IMR-90 (cell line): ENCODE measurements around the gene TMEM139. TPM values are rescaled to one million over a fixed set of nuclear protein-coding genes. Genes with fewer than 3 reads are reported as not detected.

Experiments used
- ATAC-seq: fragments of 200-7000 bp; cut with Tn5 transposase; 2 replicates; pipeline ENCODE4 v1.9.1; 2020; ENCODE audit warnings: low read depth, mild to moderate bottlenecking, moderate library complexity
- BruUV-seq: library from RNA; stranded (reverse); fragments of 400-500 nt; replicated peaks from 2 replicates; lab custom pipeline; 2021; lab: Mats Ljungman, UMichigan
- CTCF ChIA-PET: fragments of 300-600 bp; formaldehyde crosslinking; extraction: SDS; loops from one replicate; lab custom pipeline; 2021; ENCODE audit warnings: antibody characterized with exemption; lab: Yijun Ruan, JAX
- POLR2A ChIA-PET: fragments of 300-600 bp; sonication (Branson Sonifier 250); formaldehyde crosslinking; loops from one replicate; lab custom pipeline; 2022; ENCODE audit warnings: antibody characterized with exemption; ENCODE audit not compliant: unreplicated experiment; lab: Charles Lee
- DNase-seq: peaks from one replicate; pipeline ENCODE4 v3.0.0; 2013
- H2AFZ ChIP-seq: replicated peaks from 2 replicates; pipeline ENCODE3; 2013; ENCODE audit warnings: low read length, mild to moderate bottlenecking; ENCODE audit not compliant: poor library complexity
- H2AK5ac ChIP-seq: 2 replicates; pipeline ENCODE4 v1.6.1; 2013; ENCODE audit warnings: low read depth, low read length, inconsistent platforms
- H2AK9ac ChIP-seq: replicated peaks from 2 replicates; pipeline ENCODE3; 2013; ENCODE audit warnings: mild to moderate bottlenecking, low read depth, low read length, moderate library complexity; ENCODE audit not compliant: poor library complexity
- H2BK120ac ChIP-seq: 2 replicates; pipeline ENCODE4 v1.6.1; 2013; ENCODE audit warnings: low read depth, low read length, inconsistent platforms
- H2BK15ac ChIP-seq: 3 replicates; pipeline ENCODE4 v1.6.1; 2013; ENCODE audit warnings: low read depth, low read length, inconsistent platforms
- H2BK20ac ChIP-seq: 2 replicates; pipeline ENCODE4 v1.6.1; 2013; ENCODE audit warnings: low read depth, mild to moderate bottlenecking, inconsistent platforms, low read length, moderate library complexity
- H2BK5ac ChIP-seq: 2 replicates; pipeline ENCODE4 v1.6.1; 2013; ENCODE audit warnings: mild to moderate bottlenecking, low read depth, low read length, inconsistent platforms; ENCODE audit not compliant: poor library complexity, severe bottlenecking
- H3K14ac ChIP-seq: replicated peaks from 2 replicates; pipeline ENCODE4 v1.6.1; 2013; ENCODE audit warnings: low read depth, low read length, inconsistent platforms
- H3K18ac ChIP-seq: 2 replicates; pipeline ENCODE4 v1.6.1; 2013; ENCODE audit warnings: low read depth, low read length, control low read depth
- H3K23ac ChIP-seq: 2 replicates; pipeline ENCODE4 v1.6.1; 2013; ENCODE audit warnings: low read depth, low read length, inconsistent platforms
- H3K27ac ChIP-seq: 2 replicates; pipeline ENCODE4 v1.5.1; 2013; ENCODE audit warnings: mild to moderate bottlenecking, control low read depth, low read length; ENCODE audit not compliant: insufficient read depth
- H3K27me3 ChIP-seq: 2 replicates; pipeline ENCODE4 v1.6.1; 2013; ENCODE audit warnings: low read length; ENCODE audit not compliant: control insufficient read depth, insufficient read depth
- H3K36me3 ChIP-seq: 2 replicates; pipeline ENCODE4 v1.6.1; 2013; ENCODE audit warnings: low read length, mixed read lengths; ENCODE audit not compliant: control insufficient read depth, insufficient read depth
- H3K4ac ChIP-seq: 2 replicates; pipeline ENCODE4 v1.6.1; 2013; ENCODE audit warnings: low read depth, low read length, inconsistent platforms
- H3K4me1 ChIP-seq: 2 replicates; pipeline ENCODE4 v1.6.1; 2013; ENCODE audit warnings: low read length, mixed read lengths; ENCODE audit not compliant: control insufficient read depth, insufficient read depth
- H3K4me2 ChIP-seq: 2 replicates; pipeline ENCODE4 v1.6.1; 2013; ENCODE audit warnings: low read depth, mild to moderate bottlenecking, control low read depth, low read length, moderate library complexity
- H3K4me3 ChIP-seq: 2 replicates; pipeline ENCODE4 v1.5.1; 2013; ENCODE audit warnings: low read depth, mild to moderate bottlenecking, control low read depth, low read length, moderate library complexity; ENCODE audit not compliant: insufficient read depth
- H3K56ac ChIP-seq: 2 replicates; pipeline ENCODE4 v1.6.1; 2013; ENCODE audit warnings: low read length, inconsistent platforms; ENCODE audit not compliant: insufficient read depth; ENCODE audit errors: extremely low read depth
- H3K79me1 ChIP-seq, 2 experiments: 2 replicates each; pipeline ENCODE4 v1.6.1; 2013; ENCODE audit warnings: low read length in 2 of 2, inconsistent platforms in 1 of 2, low read depth in 1 of 2
- H3K9ac ChIP-seq: 2 replicates; pipeline ENCODE4 v1.6.1; 2013; ENCODE audit warnings: low read depth, low read length, control low read depth
- H3K9me1 ChIP-seq: 2 replicates; pipeline ENCODE4 v1.6.1; 2013; ENCODE audit warnings: low read length, inconsistent platforms; ENCODE audit not compliant: insufficient read depth
- H3K9me3 ChIP-seq: 2 replicates; pipeline ENCODE4 v1.6.1; 2013; ENCODE audit warnings: low read length; ENCODE audit not compliant: control insufficient read depth, insufficient read depth
- H4K20me1 ChIP-seq: 2 replicates; pipeline ENCODE4 v1.6.1; 2013; ENCODE audit warnings: low read length, inconsistent platforms; ENCODE audit not compliant: insufficient read depth
- H4K5ac ChIP-seq: 2 replicates; pipeline ENCODE4 v1.6.1; 2013; ENCODE audit warnings: mild to moderate bottlenecking, low read depth, low read length, control low read depth
- H4K8ac ChIP-seq, 2 experiments: 2 replicates each; pipeline ENCODE4 v1.6.1; 2013; ENCODE audit warnings: low read depth in 2 of 2, low read length in 2 of 2, control low read depth in 1 of 2, inconsistent platforms in 1 of 2
- H4K91ac ChIP-seq: 2 replicates; pipeline ENCODE4 v1.6.1; 2013; ENCODE audit warnings: low read depth, low read length, inconsistent platforms; ENCODE audit not compliant: insufficient read depth
- BHLHE40 ChIP-seq: fragments of 150-350 bp; IDR thresholded peaks from 2 replicates; pipeline ENCODE4 v1.6.1; 2016; ENCODE audit warnings: mild to moderate bottlenecking, low read depth, low read length
- CEBPB ChIP-seq: IDR thresholded peaks from 2 replicates; pipeline ENCODE4 v1.6.1; 2012; ENCODE audit warnings: low read depth, low read length, improper control_type of control experiment
- CHD1 ChIP-seq: IDR thresholded peaks from 2 replicates; pipeline ENCODE4 v1.6.1; 2012; ENCODE audit warnings: low read depth, low read length, improper control_type of control experiment
- CTCF ChIP-seq: conservative IDR thresholded peaks from 2 replicates; pipeline ENCODE4 v1.5.1; 2012; ENCODE audit warnings: mild to moderate bottlenecking, low read depth, low read length, improper control_type of control experiment
- ELK1 ChIP-seq: fragments of 150-350 bp; IDR thresholded peaks from 2 replicates; pipeline ENCODE4 v1.6.1; 2016; ENCODE audit warnings: low read depth, mild to moderate bottlenecking, low read length, moderate library complexity, borderline replicate concordance
- FOS ChIP-seq: fragments of 150-350 bp; IDR thresholded peaks from 2 replicates; pipeline ENCODE4 v1.6.1; 2016; ENCODE audit warnings: low read depth, low read length
- MAFK ChIP-seq: IDR thresholded peaks from 2 replicates; pipeline ENCODE4 v1.6.1; 2012; ENCODE audit warnings: low read depth, low read length, improper control_type of control experiment
- MAZ ChIP-seq: IDR thresholded peaks from 2 replicates; pipeline ENCODE4 v1.6.1; 2012; ENCODE audit warnings: low read depth, mild to moderate bottlenecking, low read length, improper control_type of control experiment, moderate library complexity, borderline replicate concordance
- MXI1 ChIP-seq: IDR thresholded peaks from 2 replicates; pipeline ENCODE4 v1.6.1; 2012; ENCODE audit warnings: low read depth, mild to moderate bottlenecking, low read length, moderate library complexity, borderline replicate concordance
- NFE2L2 ChIP-seq: fragments of 150-350 bp; IDR thresholded peaks from 2 replicates; pipeline ENCODE4 v1.6.1; 2016; ENCODE audit warnings: low read depth, mild to moderate bottlenecking, low read length
- POLR2A ChIP-seq: IDR thresholded peaks from 2 replicates; pipeline ENCODE4 v1.6.1; 2012; ENCODE audit warnings: mild to moderate bottlenecking, low read depth, low read length
- RAD21 ChIP-seq: IDR thresholded peaks from 2 replicates; pipeline ENCODE4 v1.6.1; 2012; ENCODE audit warnings: low read length, improper control_type of control experiment
- RCOR1 ChIP-seq: IDR thresholded peaks from 2 replicates; pipeline ENCODE4 v1.6.1; 2012; ENCODE audit warnings: mild to moderate bottlenecking, low read length, improper control_type of control experiment; ENCODE audit not compliant: insufficient replicate concordance
- RFX5 ChIP-seq: IDR thresholded peaks from 2 replicates; pipeline ENCODE4 v1.8.0; 2012; ENCODE audit warnings: low read depth, mild to moderate bottlenecking, low read length, moderate library complexity
- SMC3 ChIP-seq: fragments of 150-350 bp; IDR thresholded peaks from 2 replicates; pipeline ENCODE4 v1.6.1; 2016; ENCODE audit warnings: low read depth, mild to moderate bottlenecking, antibody characterized with exemption, low read length, moderate library complexity
- WGBS, 2 experiments: methylation state at CpG; one replicate each; pipeline versions ENCODE4 v1.1.5 to v1.1.7; 2013; ENCODE audit warnings: missing lambda C conversion rate in 2 of 2; ENCODE audit not compliant: insufficient read length in 1 of 2; ENCODE audit errors: extremely low coverage in 2 of 2; 5-methylcytosine and 5-hydroxymethylcytosine counted together
- dilution Hi-C: fragments of 300-500 bp; cut with HindIII; formaldehyde crosslinking; loops from one replicate; pipeline ENCODE4 v1.14.3; 2018; ENCODE audit warnings: low sequenced_read_pairs; ENCODE audit not compliant: unreplicated experiment
- in situ Hi-C: fragments of 300-500 bp; cut with MboI; formaldehyde crosslinking; loops from 3 replicates; pipeline ENCODE4 v1.14.3; 2019; ENCODE audit warnings: low sequenced_read_pairs, inconsistent platforms, mixed read lengths
- intact Hi-C: fragments of 100-400 bp; cut with micrococcal nuclease; formaldehyde crosslinking; loops from 2 replicates; pipeline ENCODE4 v1.10.0; 2022
- polyA plus RNA-seq, 3 experiments: library from polyadenylated mRNA; depleted of rRNA; stranded (reverse); fragments of >200 nt; gene quantifications; 2 replicates each; pipeline ENCODE4 v1.2.3, GENCODE V29; 2012; ENCODE audit warnings: low replicate concordance in 1 of 3
- total RNA-seq: library from RNA; depleted of rRNA; stranded (reverse); fragments of >200 nt; gene quantifications from 2 replicates; pipeline ENCODE4 v1.2.3, GENCODE V29; 2012
- TF ChIP-seq, protein P1 (sequence below): fragments of 150-350 bp; IDR thresholded peaks from 2 replicates; pipeline ENCODE4 v1.6.1; 2017; ENCODE audit warnings: mild to moderate bottlenecking, antibody characterized with exemption, low read length, low read depth

The TMEM139 gene
- total and polyA plus RNA-seq, 2 of the 4 experiments (the other 2 are of a cell fraction) = 0.07 TPM; not detected in 1

DNA sequence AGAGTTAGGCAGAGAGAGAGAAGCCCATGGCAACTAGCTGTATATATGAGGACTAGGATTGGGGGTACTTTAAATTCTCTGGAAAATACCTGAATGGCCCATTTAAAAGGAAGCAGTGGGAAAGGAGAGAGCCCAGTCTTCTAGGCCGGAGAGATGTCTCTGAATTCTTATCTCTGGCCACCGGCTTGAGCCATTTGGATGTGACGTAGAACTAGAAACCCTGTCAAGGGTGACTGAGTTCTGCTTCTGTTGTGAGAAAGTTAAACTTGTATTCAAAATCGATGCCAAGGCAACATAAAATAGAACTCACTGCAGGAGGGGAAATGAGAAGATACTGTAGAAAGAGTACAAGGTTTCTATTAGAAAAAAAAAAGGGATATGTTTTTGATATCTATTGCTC is 27.8 kb upstream of the TMEM139 start:
- H2AK5ac ChIP-seq = no peak overlapping the region
- TF ChIP-seq, protein P1, sequence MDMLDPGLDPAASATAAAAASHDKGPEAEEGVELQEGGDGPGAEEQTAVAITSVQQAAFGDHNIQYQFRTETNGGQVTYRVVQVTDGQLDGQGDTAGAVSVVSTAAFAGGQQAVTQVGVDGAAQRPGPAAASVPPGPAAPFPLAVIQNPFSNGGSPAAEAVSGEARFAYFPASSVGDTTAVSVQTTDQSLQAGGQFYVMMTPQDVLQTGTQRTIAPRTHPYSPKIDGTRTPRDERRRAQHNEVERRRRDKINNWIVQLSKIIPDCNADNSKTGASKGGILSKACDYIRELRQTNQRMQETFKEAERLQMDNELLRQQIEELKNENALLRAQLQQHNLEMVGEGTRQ = no peak
- TF ChIP-seq MAFK (no peak), POLR2A (no peak), RCOR1 (no peak), ELK1 (no peak), FOS (no peak), SMC3 (no peak), CTCF (no peak), RFX5 (no peak), RAD21 (no peak), MXI1 (no peak), NFE2L2 (no peak), MAZ (no peak), BHLHE40 (no peak), CEBPB (no peak), CHD1 (no peak)
- no peak overlapping the region for H2BK5ac ChIP-seq
- DNase-seq = no peak
- in situ Hi-C loops (no loop called here), intact Hi-C loops (loop anchor here (5.0 kb wide), 1 partner anchor 155 kb away; no protein-coding TSS in a partner anchor), dilution Hi-C loops (no loop called here)
- H3K9ac ChIP-seq = no peak overlapping the region
- H3K9me3 ChIP-seq = no peaks in the 10 kb centered on the region
- no peak overlapping the region for H3K4me3 ChIP-seq
- no peak overlapping the region for H2BK120ac ChIP-seq
- no peak overlapping the region for H3K4me2 ChIP-seq
- no peaks in the 10 kb centered on the region for H3K36me3 ChIP-seq
- ChIA-PET CTCF (interaction anchor here (0.7 to 2.5 kb wide), 2 partner anchors 16 to 92 kb away, joined by 4 to 6 read pairs; no protein-coding TSS in a partner anchor), POLR2A (no interaction called here)
- no peak overlapping the region for H4K91ac ChIP-seq
- BruUV-seq = no TSS peak
- H4K8ac ChIP-seq = no peak overlapping the region
- no CpG with 5 or more reads among the region's 4 CpGs for WGBS, 2 experiments
- no peak overlapping the region for H3K18ac ChIP-seq
- no peaks in the 10 kb centered on the region; the same call in 1 of the 2 replicates for H3K4me1 ChIP-seq
- no peak overlapping the region for H3K14ac ChIP-seq
- H3K27me3 ChIP-seq = no peaks in the 10 kb centered on the region; the same call in 1 of the 2 replicates
- H3K79me1 ChIP-seq = no peaks in the 10 kb centered on the region
- no peak overlapping the region for H4K5ac ChIP-seq
- H2BK20ac ChIP-seq = no peak overlapping the region
- no peak overlapping the region for H3K56ac ChIP-seq
- H3K23ac ChIP-seq = no peak overlapping the region
- H3K4ac ChIP-seq = no peak overlapping the region
- no peak for ATAC-seq
- no peak overlapping the region for H2AFZ ChIP-seq
- H2BK15ac ChIP-seq = no peak overlapping the region
- H4K20me1 ChIP-seq = no peaks in the 10 kb centered on the region
- H3K9me1 ChIP-seq = no peaks in the 10 kb centered on the region
- no peak overlapping the region for H2AK9ac ChIP-seq
- no peak overlapping the region for H3K27ac ChIP-seq
